ENCODE data around the gene CD82.

- TF ChIP-seq CTCF (IDR thresholded peaks at IDR 0.05; ENCODE audit: low read depth, low read length, poor library complexity, severe bottlenecking) (no peak), EZH2phosphoT487 (IDR thresholded peaks at IDR 0.05; ENCODE audit: borderline replicate concordance, low read length) (no peak)
Measured at GRCh38 chr11:44572436-44572835, 7.0 kb downstream of the CD82 start.

Data from DOHH2 (cell line).